Cardiac muscle cell (in vitro differentiated cells and primary cell): ENCODE measurements around the gene KCNA3. TPM values are rescaled to one million over a fixed set of nuclear protein-coding genes. Genes with fewer than 3 reads are reported as not detected.

Source experiments
- DNase-seq, 2 donors: peaks; one replicate each; pipeline versions ENCODE4 v3.0.0 to v3.0.0-alpha.2; 2010 to 2017; ENCODE audit warnings: low read depth in 1 of 2, low spot score in 1 of 2
- H3K27ac ChIP-seq: fragments of 200-600 bp; sonication (generic); 2 replicates; pipeline ENCODE4 v1.5.1; 2016
- H3K27me3 ChIP-seq: fragments of 200-600 bp; sonication (generic); 2 replicates; pipeline ENCODE4 v1.6.0; 2016; ENCODE audit warnings: control low read depth
- H3K36me3 ChIP-seq: fragments of 200-600 bp; sonication (generic); 2 replicates; pipeline ENCODE4 v1.5.1; 2016; ENCODE audit warnings: control low read depth
- H3K4me1 ChIP-seq: fragments of 200-600 bp; sonication (generic); 2 replicates; pipeline ENCODE4 v1.8.1; 2017; ENCODE audit warnings: low read depth, mild to moderate bottlenecking, mixed run types
- H3K4me3 ChIP-seq: fragments of 200-600 bp; sonication (generic); 2 replicates; pipeline ENCODE4 v1.5.1; 2016; ENCODE audit warnings: mild to moderate bottlenecking
- H3K9me3 ChIP-seq: fragments of 200-600 bp; sonication (generic); 2 replicates; pipeline ENCODE4 v1.5.1; 2017; ENCODE audit warnings: low read depth, mild to moderate bottlenecking, control low read depth
- CTCF ChIP-seq: IDR thresholded peaks from 2 replicates; pipeline ENCODE4 v1.5.1; 2012; ENCODE audit warnings: low read depth, mild to moderate bottlenecking, low read length
- polyA plus RNA-seq: library from polyadenylated mRNA; unstranded; fragments of >200 nt; fragmentation: Nextera tagmentation; extraction: Ambion mirVana; gene quantifications from 2 replicates; pipeline ENCODE4 v1.2.1, GENCODE V29; 2016
- total RNA-seq: library from RNA; depleted of rRNA; stranded (reverse); fragments of >200 nt; gene quantifications from 2 replicates; pipeline ENCODE4 v1.2.3, GENCODE V29; 2016

KCNA3 gene
- total and polyA plus RNA-seq, 2 experiments from 2014 or later = 0.09 TPM; not detected in 1

- DNase-seq = no peak
- no peaks in the 10 kb centered on the region for H3K9me3 ChIP-seq
- H3K27ac ChIP-seq = no peak overlapping the region
- no peaks in the 10 kb centered on the region for H3K36me3 ChIP-seq
- H3K4me3 ChIP-seq = no peak overlapping the region
- H3K27me3 ChIP-seq = no peaks in the 10 kb centered on the region
- no peaks in the 10 kb centered on the region for H3K4me1 ChIP-seq
- TF ChIP-seq CTCF = no peak
These were observed 39.3 kb downstream of the KCNA3 start for GRCh38 chr1:110635434-110635833.

- Histone ChIP-seq H3K4me1 (no peaks in the 10 kb centered on the region), H3K27me3 (no peaks in the 10 kb centered on the region), H3K36me3 (no peaks in the 10 kb centered on the region), H3K9me3 (no peaks in the 10 kb centered on the region), H3K4me3 (no peak overlapping the region), H3K27ac (no peak overlapping the region)
- peak in 1 of 2 donors; percentile 90 for DNase-seq
- TF ChIP-seq CTCF = no peak
These were observed 40.1 kb downstream of the KCNA3 start for GRCh38 chr1:110634455-110635311.

GRCh38 chr1:110634086-110634454 is 40.7 kb downstream of the KCNA3 start:
- no peak overlapping the region for H3K4me3 ChIP-seq
- DNase-seq = no peak
- H3K36me3 ChIP-seq = no peaks in the 10 kb centered on the region
- no peaks in the 10 kb centered on the region for H3K4me1 ChIP-seq
- no peak for TF ChIP-seq CTCF
- no peaks in the 10 kb centered on the region for H3K27me3 ChIP-seq
- H3K27ac ChIP-seq = no peak overlapping the region
- H3K9me3 ChIP-seq = no peaks in the 10 kb centered on the region

- H3K4me1 ChIP-seq = no peaks in the 10 kb centered on the region
- DNase-seq = no peak
- H3K27ac ChIP-seq = no peak overlapping the region
- H3K36me3 ChIP-seq = no peaks in the 10 kb centered on the region
- H3K27me3 ChIP-seq = peaks cover 1% of the 10 kb centered on the region
- H3K9me3 ChIP-seq = no peaks in the 10 kb centered on the region
- no peak overlapping the region for H3K4me3 ChIP-seq
- TF ChIP-seq CTCF = no peak
These were observed 41.1 kb downstream of the KCNA3 start for GRCh38 chr1:110633646-110634030.

- Histone ChIP-seq H3K4me3 (no peak overlapping the region), H3K9me3 (no peaks in the 10 kb centered on the region), H3K4me1 (no peaks in the 10 kb centered on the region), H3K27ac (no peak overlapping the region), H3K36me3 (no peaks in the 10 kb centered on the region), H3K27me3 (peaks cover 4% of the 10 kb centered on the region)
- TF ChIP-seq CTCF = no peak
- DNase-seq = no peak
These were observed 42.7 kb downstream of the KCNA3 start for GRCh38 chr1:110631836-110632620.
